ENCODE results near the gene CLCC1.
"Not testable (repeated sequence)": the region's sequence is repeated elsewhere in the genome, so short reads cannot be mapped to it uniquely, and the experiment has no call there.

Gene CLCC1, protein sequence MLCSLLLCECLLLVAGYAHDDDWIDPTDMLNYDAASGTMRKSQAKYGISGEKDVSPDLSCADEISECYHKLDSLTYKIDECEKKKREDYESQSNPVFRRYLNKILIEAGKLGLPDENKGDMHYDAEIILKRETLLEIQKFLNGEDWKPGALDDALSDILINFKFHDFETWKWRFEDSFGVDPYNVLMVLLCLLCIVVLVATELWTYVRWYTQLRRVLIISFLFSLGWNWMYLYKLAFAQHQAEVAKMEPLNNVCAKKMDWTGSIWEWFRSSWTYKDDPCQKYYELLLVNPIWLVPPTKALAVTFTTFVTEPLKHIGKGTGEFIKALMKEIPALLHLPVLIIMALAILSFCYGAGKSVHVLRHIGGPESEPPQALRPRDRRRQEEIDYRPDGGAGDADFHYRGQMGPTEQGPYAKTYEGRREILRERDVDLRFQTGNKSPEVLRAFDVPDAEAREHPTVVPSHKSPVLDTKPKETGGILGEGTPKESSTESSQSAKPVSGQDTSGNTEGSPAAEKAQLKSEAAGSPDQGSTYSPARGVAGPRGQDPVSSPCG

DNA sequence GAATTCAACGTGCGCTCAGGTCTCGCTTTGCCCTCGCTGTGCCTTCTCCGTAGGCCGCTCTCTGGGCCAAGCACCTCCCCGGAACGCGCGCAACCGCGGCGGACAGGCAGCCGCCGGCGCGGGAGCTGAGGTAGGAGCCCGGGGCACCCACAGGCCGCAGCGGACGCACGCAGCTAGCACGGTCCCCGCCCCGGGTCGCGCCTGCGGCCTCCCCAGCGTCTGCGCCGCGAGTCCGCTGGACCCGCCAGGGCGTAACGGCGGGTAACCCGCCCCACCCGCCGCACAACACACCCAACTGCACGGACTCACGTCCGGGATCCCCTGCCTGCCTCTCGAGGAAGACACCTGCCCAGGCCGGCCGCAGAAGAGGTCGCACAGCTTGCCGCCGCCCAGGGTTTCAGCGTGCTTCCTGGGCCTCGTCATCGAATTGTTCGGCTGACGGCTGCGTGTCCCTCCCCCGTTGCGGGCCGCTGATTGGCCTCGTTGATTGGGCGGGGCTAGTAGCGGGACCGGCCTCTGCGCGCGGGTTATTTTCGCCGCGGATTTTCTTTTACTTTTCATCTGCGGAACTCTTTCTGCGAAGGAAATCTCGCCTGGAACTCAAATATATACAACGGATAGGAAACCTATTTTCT is at the start of gene CLCC1:
CLCC1 (minus strand) TSS at position 433 of the 635 bp plus-strand sequence. CDS start 13,047 bp downstream, outside the sequence.
- DNase-seq (ENCODE audit: low read depth in 3 of 3, low spot score in 1 of 3): peak; percentile 70 to 78 (median 73)

DNA sequence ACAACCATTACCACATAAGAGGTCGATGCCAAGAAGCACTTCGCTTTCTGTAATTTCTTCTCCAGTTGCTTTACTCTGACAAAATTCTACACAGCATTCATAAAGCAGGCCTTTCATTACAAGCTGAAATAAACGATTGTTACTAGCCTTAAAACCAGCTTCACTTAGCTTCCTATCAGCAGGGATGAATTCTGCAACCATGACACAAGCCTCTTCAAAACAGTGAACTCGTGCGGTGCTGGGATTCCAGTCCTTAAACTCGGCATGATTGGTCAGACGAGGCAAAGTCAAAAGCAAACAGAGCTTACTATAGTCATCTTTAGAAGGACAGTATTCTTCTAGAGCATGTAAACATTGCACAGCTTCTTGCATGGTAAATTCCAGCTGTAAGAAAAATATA is 48.1 kb upstream of the CLCC1 start:
- no peak for DNase-seq (ENCODE audit: low read depth in 3 of 3, low spot score in 1 of 3)

DNA sequence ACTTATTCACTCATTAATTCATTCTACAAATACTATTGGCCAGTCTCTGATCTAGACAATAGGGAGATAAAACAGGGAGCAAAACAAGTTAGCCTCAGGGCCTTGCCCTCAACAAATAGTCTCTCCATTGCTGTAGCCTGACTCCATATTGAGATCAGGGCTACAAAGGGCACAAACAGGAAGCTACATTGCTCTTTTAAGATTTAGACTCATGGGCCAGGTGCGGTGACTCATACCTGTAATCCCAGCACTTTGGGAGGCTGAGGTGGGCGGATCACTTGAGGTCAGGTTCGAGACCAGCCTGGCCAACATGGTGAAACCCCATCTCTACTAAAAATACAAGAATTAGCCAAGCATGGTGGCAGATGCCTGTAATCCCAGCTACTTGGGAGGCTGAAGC is 33.3 kb upstream of the CLCC1 start:
- DNase-seq (ENCODE audit: low read depth in 3 of 3, low spot score in 1 of 3): not testable (repeated sequence)

DNA sequence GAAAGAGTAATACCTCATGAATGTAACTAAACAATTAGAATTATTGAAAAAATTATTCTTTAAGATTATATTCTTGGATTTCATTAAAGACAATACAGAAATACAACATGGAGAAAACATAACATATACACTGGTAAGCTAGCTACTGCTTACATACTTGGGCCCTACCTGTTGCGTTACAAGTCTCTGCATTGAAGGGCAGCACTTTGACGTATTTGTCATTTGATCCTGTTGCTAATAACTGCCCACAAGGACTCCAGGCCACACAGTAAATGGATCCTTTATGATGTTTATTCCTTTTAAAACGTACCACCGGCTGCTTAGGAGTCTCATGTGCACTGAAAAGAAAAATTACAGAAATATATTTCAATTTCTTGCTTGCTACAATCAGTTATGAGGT is 19.8 kb upstream of the CLCC1 start:
- no peak for DNase-seq (ENCODE audit: low read depth in 3 of 3, low spot score in 1 of 3)

DNA sequence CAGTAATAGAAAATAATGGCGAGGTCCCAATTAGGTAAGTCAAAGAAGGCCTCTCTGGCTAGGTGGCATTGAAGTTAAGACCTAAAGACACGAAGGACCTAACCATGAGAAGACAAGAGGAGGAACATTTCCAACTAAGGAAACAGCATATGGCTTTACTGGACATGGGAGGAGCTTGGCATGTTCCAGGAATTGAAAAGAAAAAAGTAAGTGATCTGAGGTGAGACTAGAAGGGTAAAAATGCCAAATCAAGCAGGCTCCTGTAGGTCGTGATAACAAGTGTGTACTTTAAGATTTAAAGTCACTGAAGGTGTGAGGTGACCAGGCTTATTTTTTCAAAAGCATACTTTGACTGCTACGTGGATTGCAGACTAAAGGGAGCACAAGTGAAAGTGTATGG is 13.4 kb upstream of the CLCC1 start:
- DNase-seq (ENCODE audit: low read depth in 3 of 3, low spot score in 1 of 3): no peak

DNA sequence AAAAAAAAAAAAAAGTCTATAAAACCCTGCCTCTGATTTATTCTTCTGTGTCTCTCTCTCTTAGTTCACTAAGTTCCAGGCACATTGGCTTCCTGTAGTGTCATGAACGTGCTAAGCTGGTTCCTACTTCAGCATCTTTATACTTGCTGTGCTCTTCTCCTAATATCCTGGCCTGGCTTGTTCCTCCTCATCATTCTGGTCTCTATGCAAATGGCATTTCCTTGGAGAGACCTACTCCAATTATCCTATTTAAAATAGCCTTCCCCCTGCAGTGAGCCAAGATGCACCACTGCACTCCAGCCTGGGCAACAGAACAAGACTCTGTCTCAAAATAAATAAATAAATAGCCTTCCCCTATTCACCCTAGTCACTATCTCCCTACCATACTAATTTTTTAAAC is 9.7 kb upstream of the CLCC1 start:
- no peak for DNase-seq (ENCODE audit: low read depth in 3 of 3, low spot score in 1 of 3)

DNA sequence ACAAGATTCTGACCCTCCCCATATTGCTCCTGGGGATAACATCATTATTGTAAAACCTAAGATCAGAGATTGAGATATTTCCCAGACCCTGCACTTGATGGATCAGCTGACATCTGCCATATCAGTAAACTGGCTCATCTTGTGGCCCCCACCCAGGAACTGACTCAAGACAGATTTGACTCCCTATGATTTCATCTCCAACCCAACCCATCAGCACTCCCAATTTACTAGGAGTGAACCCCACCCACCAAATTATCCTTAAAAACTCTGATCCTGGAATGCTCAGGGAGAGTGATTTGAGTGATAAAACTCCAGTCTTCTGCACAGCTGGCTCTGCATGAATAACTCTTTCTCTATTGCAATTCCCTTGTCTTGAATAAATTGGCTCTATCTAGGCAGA is 6.1 kb upstream of the CLCC1 start:
- no peak for DNase-seq (ENCODE audit: low read depth in 3 of 3, low spot score in 1 of 3)

DNA sequence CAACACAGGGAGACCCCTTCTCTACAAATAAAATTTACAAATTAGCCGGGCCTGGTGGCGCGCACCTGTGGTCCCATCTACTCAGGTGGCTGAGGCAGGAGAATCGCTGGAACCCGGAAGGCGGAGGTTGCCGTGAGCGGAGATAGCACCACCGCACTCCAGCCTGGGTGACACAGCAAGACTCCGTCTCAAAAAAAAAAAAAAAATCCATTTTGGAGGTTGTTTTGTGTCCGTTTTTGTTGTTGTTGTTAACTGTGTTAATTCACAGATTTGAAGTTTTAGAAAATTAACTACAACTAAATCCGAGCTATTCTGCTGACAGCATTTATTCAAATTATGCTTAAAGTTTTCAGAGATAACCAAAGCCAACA is 618 bp downstream of the CLCC1 start:
- DNase-seq (ENCODE audit: low read depth in 3 of 3, low spot score in 1 of 3): no peak

DNA sequence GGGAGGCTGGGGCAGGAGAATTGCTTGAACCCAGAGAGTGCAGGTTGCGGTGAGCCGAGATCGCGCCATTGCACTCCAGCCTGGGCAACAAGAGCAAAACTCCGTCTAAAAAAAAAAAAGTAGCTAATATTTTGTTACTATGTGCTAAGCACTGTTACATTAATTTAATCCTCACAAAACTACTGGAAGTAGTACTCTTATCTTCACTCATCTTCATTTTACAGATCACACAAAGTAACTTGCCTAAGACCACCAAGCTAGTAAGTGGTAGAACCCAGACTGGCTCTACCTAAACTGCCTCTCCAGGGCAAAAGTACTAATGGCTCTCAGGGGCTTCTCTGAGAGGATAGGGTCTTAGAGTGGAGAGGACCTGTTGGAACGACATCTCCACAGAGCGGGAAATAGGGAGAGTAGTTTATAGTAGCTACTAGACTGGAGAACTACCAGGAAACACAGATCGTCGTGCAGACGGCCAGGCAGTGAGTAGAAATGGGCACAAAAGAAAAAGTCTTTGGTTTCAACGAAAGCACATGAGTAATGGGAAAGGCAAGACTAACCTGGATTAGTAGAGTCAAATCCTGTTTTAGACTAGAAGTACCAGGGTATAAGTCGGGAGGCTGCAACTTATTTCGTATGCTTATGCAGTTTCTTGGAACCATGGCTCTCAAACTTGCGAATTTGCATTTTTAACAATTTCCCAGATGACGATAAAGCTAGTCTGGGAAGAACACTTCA is 1.4 kb downstream of the CLCC1 start:
- no peak for DNase-seq (ENCODE audit: low read depth in 3 of 3, low spot score in 1 of 3)

DNA sequence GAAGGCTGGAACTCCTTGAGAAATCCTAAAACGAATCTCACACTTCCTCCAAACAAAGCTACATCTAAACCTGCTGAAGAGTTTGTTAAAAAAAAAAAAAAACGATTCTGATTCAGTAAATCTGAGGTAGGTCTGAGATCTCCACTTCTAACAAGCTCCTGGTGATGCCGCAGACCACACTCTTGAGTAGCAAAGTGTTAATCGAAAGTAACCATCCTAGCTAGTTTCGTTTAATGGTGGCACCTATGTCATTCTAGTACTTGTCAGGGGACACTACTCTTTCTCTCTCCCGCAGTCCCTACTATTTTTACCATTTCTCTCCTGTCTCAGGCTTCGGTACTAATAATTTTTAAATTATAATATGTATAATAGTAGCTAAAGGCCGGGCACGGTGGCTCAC is 2.1 kb downstream of the CLCC1 start:
- no peak for DNase-seq (ENCODE audit: low read depth in 3 of 3, low spot score in 1 of 3)

DNA sequence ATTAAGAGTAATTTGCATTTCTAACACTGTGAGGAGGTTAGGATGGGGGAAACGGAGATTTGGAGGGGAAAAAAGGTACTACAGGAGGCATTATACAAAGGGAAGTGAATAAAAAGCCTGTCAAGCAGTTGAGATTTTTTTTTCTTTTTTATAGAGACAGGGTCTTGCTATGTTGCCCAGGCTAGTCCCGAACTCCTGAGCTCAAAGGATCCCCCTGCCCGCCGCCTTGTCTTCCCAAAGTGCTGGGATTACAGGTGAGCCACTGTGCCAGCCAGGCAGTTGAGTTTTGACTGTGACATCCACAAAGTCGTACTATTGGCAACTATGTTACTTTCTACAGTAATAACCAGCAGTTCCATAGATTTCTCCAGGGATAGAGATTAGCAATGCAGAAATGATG is 2.6 kb downstream of the CLCC1 start:
- DNase-seq (ENCODE audit: low read depth in 3 of 3, low spot score in 1 of 3): no peak

DNA sequence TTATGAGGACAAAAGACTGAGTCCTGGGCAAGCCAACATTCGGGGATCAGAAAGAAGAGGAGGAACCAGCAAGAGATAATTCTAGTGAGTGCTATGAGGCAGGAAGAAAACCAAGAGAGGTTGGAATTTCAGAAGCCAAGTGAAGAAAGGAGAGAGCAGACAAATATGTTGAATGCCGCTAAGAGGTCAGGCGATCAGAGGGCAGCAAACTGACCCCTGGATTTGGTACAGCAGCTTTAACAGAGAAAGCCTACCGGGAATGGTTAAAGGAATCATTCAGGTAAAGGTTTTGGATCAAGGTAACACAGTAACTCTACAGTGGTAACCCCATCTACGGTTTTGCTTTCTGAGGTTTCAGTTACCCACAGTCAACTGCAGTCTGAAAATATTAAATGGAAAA is 5.4 kb downstream of the CLCC1 start:
- DNase-seq (ENCODE audit: low read depth in 3 of 3, low spot score in 1 of 3): no peak

DNA sequence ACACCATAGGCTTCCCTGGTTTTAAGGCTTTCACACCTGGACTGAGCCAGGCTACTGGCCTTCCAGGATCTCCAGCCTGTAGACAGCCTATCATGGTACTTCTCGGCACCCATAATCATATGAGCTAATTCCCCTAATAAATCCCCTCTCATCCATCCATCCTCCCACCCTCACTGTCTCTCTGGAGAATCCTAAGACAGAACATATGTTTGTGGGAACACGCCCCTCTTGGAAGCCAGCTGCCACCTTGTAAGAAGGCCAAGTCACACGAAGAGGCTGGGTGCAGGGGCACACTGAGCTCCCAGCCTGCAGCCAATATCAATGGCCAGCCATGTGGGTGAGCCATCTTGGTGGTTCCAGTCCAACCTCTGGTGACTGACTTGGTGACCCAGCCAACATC is 7.4 kb downstream of the CLCC1 start:
- DNase-seq (ENCODE audit: low read depth in 3 of 3, low spot score in 1 of 3): no peak

DNA sequence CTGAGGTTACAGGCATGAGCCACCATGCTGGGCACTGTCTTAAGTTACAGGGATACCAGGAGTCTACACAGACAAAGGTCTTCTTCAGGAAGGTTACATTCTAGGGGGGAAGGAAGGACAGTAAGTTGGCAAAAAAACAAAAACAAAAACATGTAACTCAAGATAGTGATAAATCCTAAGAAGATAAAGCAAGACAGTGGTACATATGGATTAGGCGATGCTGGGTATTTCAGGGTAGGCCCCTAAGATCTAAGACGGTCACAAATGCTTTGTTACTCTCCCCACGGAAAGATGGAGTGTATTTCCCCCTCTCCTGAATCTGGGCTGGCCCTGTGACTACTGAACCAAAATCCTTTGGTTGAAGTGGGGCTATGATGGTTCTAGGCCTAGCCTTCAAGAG is 8.2 kb downstream of the CLCC1 start:
- DNase-seq (ENCODE audit: low read depth in 3 of 3, low spot score in 1 of 3): no peak

DNA sequence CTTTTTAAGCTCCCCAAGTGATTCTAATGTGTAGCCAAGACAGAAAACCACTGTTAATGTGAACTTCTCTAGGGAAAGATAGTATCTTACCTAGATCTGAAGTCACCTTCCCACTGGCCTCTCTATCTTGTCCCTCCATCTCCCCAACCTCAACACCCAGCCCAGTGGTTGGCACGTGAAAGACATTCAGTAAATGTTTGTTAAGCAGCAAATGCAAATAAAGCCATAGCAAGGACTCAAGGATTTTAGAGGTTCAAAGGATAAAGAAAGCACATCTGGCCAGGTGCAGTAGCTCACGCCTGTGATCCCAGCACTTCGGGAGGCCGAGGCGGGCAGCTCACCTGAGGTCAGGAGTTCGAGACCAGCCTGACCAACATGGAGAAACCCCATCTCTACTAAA is 9.8 kb downstream of the CLCC1 start:
- no peak for DNase-seq (ENCODE audit: low read depth in 3 of 3, low spot score in 1 of 3)

DNA sequence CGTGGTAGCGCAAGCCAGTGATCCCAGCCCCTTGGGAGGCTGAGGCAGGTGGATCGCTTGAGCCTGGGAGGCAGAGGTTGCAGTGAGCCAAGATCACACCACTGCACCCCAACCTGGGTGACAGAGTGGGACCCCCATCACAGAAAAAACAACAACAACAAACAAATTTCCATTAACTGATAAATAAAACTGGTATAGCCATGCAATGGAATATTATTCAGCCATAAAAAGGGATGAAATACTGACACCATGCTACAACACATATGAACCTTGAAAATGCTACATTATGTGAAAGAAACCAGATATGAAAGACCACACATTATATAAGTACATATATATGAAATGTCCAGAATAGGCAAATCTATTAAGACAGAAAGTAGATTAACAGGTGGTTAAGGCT is 12.0 kb downstream of the CLCC1 start:
- DNase-seq (ENCODE audit: low read depth in 3 of 3, low spot score in 1 of 3): no peak

DNA sequence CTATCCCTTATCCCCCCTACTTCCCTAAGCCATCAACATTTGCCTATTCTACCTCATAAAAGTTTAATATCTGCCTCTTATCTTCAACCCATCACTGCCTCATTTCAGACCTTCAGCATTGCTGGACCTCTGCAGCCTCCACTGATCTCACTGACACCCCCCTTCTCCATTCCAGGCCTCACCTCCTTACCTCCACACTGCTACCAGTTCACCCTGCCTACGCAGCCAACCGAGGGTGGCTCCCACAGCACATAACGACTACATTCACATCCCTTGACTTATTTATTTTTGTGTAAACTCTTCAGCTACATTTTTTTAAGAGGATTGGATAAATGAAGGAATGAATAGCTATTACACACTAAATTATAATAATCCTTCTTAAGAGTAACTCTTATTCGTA is 14.2 kb downstream of the CLCC1 start:
- DNase-seq (ENCODE audit: low read depth in 3 of 3, low spot score in 1 of 3): no peak

DNA sequence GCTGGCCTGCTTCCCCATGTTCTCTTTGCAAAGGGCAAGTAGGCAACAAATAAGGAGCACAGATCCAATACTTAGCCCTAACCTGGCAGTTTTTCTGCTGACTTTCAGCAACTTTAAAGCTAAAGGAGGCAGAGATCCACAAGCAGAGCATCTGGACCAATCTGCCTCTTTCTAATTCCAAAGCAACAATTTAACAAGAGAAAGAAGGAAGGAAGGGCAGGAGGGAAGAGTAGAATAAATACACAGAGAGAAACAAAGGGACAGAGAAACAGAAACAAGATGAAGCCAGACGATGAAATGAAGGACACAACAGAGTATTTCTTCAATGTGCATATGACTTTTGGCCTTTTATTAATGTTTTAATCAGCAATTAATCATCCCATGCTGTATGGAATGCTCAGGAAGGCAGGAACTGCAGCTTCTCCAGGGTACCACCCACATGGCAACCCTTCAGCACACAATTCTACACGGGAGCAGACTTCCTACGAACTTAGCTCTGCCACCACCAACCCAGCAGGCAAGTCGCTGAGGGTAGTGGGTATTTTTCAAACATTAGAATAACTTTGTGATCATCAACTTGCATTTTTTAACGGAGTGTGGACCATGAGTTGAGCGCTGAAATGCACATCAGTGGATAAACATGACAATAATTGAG is 15.3 kb downstream of the CLCC1 start:
- no peak for DNase-seq (ENCODE audit: low read depth in 3 of 3, low spot score in 1 of 3)

DNA sequence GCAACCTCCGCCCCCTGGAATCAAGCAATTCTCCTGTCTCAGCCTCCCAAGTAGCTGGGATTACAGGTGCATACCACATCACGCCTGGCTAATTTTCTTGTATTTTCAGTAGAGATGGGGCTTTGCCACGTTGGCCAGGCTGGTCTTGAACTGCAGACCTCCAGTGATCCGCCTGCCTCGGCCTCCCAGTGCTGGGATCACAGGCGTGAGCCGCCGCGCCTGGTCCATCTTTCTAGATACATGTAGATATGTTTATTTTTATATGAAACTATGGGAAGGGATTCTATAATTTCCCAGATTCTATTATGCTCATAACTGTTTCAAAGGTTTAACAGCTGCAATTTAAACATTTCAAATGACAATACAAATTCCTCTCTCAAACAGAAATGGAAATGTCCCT is 27.1 kb downstream of the CLCC1 start:
- DNase-seq (ENCODE audit: low read depth in 3 of 3, low spot score in 1 of 3): no peak

DNA sequence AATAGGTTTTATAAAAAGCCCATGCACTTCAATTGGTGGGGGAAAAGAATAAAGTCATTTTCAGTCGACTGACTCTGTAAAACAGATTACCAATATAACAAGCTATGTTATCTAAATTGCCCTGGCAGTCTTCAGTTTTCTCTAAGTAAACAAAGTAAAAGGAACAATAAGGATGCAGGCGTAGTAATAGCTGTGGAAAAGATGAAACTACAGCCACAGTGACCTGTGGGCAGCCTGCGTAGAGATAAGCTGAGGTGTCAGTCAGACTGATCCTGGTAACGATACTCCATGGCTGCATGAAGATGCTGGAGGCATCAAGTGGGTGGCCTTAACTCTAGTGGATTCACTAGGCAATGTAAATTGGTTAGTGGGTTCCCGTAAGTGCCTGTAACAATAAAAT is 29.3 kb downstream of the CLCC1 start:
- no peak for DNase-seq (ENCODE audit: low read depth in 3 of 3, low spot score in 1 of 3)

DNA sequence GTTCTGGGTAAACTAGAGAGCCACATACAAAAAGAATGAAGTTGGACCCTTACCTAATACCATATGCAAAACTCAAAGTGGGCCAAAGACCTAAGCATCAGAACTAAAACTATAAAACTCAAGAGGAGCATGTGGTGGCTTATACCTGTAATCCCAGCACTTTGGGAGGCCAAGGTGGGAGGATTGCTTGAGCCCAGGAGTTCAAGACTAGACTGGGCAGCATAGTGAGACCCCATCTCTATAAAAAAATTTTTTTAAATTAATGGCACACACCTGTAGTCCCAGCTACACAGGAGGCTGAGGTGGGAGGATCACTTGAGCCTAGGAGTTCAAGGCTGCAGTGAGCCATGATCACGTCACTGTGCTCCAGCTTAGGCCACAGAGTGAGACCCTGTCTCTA is 35.7 kb downstream of the CLCC1 start:
- not testable (repeated sequence) for DNase-seq (ENCODE audit: low read depth in 3 of 3, low spot score in 1 of 3)
